HG03469 (cell line): Measurements from ENCODE around the gene GPHN.

ENCODE experiments used
- ATAC-seq: cut with Tn5 transposase; IDR thresholded peaks from one replicate; pipeline ENCODE4 v1.9.1; 2021; ENCODE audit warnings: mild to moderate bottlenecking, moderate library complexity, moderate number of reproducible peaks; ENCODE audit not compliant: unreplicated experiment

GPHN gene

DNA sequence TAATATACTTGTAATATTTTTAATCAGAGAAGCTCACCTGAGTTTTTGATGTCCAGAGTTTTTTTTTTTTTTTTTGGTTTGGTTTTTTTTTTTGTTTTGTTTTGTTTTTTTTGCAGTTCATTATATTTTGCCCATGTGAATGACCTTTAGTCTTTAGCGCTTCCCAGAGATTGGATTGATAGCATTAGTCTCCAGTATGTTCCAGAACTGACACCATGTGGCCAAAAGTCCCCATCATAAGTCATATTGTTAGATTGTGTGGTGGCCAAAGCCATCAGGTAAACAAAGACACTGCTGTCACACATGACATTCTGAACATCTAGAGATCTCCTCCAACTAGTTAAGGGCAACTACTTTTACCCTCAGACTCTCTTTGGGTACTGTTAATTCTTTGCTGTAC is 408.5 kb downstream of the GPHN start:
- no peak for ATAC-seq

DNA sequence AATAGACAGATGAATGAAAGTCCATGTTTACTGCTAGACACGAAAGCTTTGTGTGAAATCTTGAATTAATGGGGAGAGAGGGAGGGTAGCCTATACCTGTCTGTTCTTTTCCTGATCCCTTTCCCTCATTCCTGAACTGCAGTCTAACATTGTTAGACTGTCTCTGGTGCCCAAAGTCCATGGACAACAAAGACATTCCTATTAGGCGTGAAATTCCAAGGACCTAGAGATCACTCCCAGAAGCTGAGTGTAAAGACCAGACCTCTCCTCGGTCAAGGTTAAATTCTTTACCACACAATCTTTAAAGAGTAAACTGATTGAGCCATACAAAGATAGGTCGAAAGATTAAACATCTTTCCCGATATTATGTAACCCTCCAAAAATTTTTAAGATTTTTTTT is 410.6 kb downstream of the GPHN start:
- ATAC-seq: no peak

DNA sequence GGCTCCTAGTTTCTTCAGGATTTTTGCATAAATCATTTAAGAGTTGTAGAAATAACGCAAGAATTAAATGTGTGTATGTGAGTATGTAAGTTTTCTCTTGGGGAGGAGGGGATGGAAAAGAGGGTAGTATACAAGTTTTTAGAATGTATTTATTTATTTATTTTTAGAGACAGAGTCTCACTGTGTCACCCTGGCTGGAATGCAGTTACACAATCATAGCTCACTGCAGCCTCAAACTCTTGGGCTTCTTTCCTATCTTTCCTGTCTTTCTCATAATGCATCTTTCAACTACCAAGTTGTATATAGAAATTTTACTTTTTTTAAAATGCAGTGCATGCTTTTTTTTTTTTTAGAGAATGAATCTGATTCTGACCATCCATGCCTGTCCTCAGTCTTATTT is 412.2 kb downstream of the GPHN start:
- no peak for ATAC-seq

DNA sequence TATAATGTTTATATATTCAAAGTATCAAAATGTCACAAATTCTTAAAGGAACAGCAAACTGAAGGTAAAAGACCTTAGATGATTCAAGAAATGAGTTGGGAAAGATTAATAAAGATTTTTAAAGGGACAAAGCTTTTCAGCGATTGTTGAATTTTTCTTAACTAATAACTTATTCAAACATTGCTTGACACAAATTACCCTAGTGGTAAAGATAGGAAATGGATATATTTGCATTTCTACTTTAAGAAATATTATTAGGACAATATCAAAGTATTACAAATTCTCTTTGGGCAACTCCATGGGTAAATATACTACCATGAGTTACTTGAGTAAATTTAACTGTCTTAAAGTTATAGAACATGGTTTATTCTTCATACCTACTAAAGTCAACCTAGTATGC is 415.3 kb downstream of the GPHN start:
- no peak for ATAC-seq

DNA sequence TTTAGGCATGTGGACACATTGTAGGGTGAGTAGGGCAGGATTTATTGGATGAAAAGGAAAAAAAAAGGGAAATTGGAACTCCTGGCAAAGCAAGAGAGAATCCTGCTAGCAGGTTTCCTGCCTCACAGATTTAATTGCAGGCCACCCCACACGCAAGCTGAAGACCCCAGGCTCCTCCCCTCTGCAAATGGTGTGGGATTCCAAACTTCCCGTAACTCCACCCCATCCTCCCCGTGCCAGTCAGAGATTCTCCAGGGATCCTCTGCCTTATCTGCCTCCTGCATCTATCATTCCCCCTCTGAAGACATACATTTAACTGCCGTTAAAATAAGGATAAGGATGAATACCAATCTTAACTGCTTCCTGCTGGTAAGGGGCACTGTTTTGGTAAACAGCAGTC is 431.5 kb downstream of the GPHN start:
- ATAC-seq: no peak

DNA sequence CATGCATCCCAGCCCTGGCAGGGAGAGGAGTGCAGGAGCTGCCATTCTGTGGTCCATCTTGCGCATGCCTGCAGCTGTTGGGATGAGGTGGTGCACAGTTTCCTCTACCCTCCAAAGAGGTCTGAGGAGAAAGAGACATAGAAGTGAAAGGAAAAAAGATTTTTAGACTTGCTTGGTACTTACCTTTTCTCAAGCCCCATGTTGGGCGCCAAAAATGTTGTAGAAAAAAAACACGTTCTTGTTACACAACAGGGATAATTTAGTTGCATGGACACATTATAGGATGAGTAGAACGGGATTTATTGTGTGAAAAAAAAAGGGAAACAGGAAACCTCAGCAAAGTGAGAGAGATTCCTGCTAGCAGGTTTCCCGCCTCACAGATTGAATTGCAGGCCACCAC is 436.9 kb downstream of the GPHN start:
- ATAC-seq: no peak

DNA sequence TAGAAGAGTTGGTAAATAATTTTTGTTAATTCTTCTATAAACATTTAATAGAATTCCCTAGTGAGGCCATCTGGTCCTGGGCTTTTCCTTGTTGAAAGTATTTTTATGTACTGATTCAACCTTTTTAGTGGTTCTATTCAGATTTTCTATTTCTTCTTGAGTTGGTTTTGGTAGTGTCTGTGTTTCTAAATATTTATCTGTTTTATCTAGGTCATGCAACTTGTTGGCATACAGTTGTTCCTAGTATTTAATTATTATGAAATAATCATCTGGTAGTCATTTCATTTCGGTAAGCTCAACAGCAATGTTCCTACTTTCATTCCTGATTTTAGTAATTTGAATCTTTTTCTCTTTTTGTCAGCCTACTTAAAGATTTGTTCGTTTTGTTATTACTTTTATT is 447.2 kb downstream of the GPHN start:
- ATAC-seq: no peak

DNA sequence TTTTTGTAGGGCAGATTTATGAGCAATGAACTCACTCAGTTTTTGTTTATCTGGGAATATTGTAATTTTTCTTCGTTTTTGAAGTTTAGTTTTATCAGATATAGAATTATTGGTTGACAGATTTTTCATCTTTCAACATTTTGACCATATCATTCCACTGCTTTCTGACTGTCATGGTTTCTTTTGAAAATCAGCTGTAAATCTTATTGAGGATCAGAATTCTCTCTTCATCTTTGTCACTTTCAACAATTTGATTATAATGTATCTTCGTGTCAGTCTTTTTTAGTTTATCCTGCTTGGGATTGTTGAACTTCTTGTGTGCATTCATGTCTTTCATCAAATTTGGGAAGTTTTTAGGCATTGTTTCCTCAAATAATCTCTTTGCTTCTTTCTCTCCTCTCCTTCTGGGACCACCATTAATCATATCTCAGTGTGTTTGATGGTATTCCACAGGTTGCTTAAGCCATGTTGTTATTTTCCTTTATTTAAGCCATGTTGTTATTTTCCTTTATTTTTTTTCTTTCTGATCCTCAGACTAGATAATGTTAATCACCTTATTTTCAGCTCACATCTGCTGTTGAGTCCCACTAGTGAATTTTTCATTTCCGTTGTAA is 451.6 kb downstream of the GPHN start:
- no peak for ATAC-seq

DNA sequence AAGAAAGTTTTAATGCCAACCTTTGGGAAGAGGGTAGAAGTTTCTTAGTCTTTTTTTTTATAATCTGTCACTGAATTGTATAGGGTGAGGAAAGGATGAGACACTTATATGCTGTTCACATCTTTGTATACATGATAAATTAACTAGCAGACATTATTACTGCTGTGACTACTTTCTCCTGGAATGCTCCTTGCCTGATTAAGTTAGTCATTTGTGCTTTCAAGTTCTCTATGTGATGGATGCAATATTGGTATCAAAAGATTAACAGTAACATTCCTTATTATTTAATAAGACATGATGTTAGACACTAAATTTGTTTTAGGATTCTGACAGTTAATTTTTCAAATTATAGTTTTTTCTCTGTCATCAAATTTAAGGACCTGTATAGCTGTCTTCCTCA is 457.9 kb downstream of the GPHN start:
- ATAC-seq: no peak

DNA sequence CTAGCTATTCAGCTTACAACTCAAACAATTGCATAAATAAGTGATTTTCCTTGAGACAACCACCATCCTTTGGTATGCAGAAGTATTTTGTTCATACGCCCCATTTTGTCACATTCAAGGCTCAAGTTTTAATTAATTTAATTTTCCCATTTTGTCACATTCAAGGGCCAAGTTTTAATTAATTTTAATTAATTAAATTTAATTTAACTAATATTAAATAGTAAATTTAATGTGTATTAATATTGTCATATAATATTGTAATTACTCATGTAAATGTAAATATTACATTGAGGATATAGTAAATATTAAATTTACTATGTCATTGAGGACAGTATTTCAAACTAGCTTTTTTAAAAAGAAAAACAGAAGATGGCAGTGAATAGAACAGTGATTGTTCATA is 464.5 kb downstream of the GPHN start:
- ATAC-seq: no peak

DNA sequence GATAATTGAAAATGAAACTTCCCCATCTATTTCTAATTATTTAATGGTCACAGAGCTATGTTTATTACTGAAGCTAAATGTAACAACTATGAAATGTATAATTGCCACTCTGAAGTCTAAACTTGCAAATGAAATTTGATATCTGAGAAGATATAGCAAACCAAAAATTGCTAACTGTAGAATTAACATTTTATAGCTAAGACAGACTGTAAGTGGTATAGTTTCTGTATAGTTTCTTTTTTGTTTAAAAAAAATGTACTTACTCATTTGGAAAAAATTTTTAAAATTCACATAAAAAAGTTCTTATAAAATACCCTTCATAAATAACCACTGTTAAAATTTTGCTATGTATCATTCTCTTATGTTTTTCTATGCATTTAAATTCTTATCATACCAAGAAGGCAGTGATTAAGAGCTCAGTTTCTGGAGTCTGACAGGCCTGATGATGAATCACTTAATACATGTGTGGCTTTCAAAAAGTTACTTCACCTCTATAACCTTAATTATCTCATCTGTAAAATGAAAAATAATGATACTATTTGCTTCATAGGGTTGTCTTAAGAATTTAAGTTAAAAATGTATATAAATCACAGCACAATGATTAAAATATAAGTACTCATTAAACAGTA is 466.6 kb downstream of the GPHN start:
- no peak for ATAC-seq

DNA sequence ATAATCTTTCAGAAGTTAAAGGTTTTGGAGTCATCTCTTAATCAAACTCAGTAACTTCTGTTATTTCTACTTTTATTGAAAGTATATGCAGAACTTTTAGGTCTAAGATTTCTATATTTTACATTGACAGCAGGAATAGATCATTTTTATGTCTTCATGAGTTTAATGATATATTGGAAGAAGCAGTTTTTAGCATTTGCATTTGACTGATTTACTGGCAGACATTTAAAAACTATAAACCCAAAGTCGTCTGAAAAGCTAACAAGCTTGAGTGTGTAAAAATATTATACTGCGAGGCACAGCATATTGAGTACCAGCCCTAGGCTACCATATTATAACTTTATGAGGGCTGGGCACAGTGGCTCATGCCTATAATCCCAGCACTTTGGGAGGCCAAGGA is 467.3 kb downstream of the GPHN start:
- no peak for ATAC-seq

DNA sequence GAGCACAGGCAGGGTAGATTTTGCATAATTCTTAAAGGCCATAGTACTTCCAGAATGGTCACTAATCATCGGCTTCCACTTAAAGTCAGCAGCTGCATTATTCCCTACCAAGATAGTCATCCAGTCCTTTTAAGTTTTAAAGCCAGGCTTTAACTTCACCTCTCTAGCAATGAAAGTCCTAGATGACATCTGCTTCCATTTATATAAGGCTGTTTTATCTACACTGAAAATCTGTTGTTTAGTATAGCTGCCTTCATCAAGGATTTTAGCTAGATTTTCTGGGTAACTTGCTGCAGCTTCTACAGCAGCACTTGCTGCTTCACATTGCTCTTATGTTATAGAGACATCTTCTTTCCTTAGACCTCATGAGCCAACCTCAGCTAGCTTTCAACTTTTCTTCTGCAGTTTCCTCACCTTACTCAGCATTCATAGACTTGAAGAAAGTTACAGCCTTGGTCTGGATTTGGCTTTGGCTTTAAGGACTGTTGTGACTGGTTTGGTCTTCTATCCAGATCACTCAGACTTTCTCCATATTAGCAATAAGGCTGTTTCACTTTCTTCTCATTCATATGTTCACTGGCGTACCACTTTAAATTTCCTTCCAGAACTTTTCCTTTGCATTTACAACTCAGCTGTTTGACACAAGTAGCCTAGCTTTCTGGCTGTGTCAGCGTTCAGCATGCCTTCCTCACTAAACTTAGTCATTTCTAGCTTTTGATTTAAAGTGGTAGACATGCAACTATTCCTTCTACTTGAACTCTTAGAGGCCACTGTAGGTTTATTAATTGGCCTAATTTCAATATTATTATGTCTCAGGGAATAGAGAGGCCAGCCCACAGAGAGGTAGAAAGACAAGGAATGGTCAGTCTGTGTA is 471.4 kb downstream of the GPHN start:
- ATAC-seq: no peak

DNA sequence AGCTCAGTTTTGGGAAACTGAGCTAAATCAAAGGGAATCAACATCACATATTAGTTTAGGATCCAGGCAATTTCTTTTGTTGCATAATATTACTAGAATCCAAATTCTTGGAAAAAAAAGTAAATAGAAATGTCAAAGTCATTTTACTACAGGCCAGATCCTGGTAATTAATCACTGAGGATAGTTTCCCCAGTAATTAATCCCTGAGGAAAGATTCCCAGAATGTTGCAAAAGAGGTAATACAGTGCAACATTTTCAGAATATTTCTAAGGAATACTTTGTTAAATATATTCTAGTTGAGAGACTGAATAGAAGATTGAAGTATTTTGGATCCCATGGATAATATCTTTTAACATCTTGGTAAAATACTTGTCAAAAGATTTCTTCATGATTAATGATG is 474.3 kb downstream of the GPHN start:
- ATAC-seq: no peak

DNA sequence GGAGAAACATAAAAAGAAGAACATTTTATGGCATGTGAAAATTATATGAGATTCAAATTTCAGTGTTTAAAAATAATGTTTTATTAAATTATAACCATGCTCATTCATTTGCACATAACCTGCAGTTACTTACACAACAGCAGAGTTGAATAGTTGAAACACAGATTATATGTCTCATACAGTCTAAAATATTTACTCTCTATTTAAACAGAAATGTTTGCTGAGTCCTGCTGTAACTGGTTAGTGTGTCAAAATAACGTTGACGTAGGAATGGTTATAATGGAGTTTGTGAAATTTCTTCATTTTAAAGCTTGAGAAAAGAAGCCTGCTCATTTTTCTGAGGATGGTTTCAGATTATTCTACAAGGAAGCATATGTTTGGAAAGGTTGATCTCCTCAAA is 484.8 kb downstream of the GPHN start:
- no peak for ATAC-seq

DNA sequence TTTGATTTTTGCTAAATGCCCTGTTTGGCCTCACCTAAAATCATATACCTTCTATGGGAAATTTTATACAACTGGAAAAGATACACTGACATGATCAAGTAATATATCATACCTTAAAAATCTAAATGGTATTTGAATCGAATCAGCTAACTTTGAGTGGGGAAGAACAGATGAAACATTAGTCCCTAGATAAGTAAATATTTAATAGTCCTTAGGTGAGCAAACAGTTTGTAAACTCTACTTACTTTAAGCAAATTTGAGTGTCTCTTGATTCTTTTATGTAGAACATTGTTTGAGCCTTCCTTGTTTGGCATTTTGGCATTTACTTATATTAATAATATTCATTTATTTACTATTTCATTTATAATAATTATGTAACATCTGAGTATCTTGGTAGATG is 485.6 kb downstream of the GPHN start:
- no peak for ATAC-seq

DNA sequence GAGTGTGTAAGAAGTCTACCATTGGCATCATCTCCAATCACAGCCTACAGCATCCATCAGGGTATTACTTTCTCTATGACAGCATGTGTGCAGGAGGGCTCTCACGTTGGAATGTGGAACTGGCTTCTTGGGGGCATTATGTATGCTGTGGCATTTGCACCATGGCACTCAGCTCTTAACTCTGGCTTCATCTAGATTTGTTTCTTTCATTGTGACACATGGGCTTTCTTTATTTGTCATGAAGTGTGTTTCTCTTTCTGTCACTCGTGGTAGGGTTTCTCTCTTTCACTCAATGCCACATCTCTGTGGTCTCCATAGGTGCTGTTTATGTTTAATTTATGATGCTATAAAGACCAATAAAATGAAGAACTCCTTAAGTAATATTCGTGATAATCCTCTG is 490.1 kb downstream of the GPHN start:
- ATAC-seq: no peak

DNA sequence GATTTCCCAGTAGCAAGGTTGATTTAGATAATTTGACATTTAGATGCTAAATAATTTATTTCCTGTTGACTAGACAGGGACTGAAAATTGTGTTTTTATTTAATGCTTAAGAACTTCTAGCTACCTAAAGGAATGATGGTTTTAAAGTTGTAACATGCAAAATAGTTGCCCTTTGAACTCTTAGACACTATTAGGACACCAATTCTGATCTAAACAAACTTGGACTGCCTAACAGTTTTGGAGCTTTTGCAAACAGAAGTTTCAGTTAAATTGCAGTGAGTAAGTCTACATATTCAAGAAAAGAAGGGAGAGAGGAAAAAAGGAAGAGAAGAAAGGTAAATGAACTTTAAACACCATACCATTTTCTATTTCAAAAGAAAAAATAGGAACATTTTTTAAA is 492.0 kb downstream of the GPHN start:
- ATAC-seq: no peak

DNA sequence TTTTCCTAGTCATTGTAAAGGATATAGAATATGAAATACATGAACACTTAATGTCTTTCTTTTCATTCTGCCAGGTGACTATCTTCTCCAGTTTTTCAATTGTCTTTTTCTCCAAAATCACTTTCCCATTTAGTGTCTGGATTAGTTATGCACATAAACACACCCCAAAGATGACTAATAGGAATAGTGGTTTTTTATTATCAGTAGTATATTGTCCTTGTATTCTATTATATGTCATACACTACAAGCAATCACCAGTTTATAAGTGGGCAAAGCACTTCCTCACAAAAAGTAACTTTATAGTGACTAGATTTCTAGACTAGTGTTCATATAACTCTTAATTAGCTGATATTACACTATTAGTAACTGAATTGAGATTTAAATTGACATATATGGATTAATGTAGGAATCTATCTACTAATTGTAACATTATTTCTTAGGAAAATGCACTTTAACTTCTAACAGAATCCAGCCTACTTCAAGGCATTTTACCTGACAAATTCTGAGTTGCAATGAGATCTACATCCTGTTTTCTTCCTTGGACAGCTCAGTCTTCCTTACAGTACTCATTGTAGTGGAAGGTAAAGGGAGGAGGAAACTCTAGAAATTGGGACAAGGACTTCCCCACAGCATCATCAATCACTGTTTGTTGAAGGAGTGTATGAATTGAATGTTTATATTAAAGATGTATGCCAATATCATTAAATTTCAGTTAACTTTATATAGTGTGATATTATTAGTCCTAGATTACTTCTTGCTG is 495.2 kb downstream of the GPHN start:
- ATAC-seq: no peak

DNA sequence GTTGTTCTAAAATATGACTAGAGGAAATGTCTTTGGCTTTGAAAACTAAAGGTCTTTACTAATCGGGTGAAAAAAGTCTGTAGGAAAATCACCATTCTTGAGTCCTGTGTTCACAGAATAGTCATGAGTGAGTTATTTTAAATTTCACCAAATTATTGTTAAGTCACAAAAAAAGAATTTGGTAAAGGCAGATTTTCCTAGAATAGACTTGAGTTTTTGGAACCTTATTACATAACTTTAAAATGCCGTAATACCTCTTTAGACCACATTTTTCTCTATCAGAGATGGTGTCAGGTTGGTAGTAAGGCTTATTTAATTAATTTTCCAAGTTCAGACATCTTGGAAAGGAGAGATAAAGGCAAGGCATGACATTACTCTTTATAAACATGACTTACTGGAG is 496.6 kb downstream of the GPHN start:
- no peak for ATAC-seq

DNA sequence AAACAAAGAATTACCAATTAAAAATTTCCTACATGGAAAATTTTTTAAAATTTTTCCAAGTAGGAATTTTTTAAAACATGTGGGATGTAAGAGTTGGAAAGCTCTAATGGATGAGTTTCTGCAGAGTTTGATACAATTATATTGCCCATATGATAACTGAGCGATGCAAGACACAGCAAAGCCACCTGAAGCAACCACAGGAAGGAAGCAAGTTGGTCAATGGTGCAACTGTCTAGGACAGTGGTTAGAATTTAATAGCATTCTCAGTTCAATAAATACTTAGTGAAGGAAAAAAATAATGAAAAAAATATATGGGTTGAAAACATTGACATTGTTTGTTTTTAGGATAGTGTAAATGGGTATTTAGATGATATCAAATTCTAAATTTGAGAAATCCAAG is 502.7 kb downstream of the GPHN start:
- ATAC-seq: no peak

DNA sequence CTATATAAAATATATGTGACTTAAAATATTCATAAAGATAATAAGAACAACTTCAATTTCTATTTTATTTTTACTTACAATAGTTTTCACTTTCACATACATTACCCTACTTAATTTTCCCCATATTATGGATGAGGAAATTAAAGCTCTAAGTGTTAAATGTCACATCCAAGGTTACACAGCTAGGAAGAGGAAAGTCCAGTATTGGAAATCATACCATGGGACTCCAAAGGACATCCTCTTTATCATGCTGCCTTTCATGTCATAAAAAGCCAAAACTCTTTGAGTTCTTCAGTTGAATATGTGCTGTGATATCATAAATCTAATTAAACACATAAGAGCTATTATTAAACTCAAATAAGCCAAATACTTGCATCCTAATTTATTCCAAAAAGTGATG is 508.9 kb downstream of the GPHN start:
- no peak for ATAC-seq
